OCI-LY1 (cell line): Measurements from ENCODE around the gene ANKRD1.

Source experiments
- CTCF ChIP-seq: fragments of 200-600 bp; sonication (generic), shearing (Covaris generic); IDR thresholded peaks from 2 replicates; pipeline ENCODE4 v1.5.1; 2017; ENCODE audit warnings: mild to moderate bottlenecking, antibody characterized with exemption, low read length, moderate library complexity, mixed read lengths
- EZH2 ChIP-seq: fragments of 200-600 bp; sonication (generic), shearing (Covaris generic); IDR thresholded peaks from 2 replicates; pipeline ENCODE4 v1.8.0; 2017; ENCODE audit warnings: borderline replicate concordance, mixed run types, mild to moderate bottlenecking, antibody characterized with exemption, low read length, moderate library complexity, mixed read lengths

GRCh38 chr10:90947030-90947960 is 26.4 kb upstream of the ANKRD1 start:
- TF ChIP-seq CTCF (no peak), EZH2 (no peak)
